HCT116 (cell line): ENCODE data around the gene CCR6. TPM values are rescaled to one million over a fixed set of nuclear protein-coding genes. Genes with fewer than 3 reads are reported as not detected.

Experiments
- ATAC-seq: fragments of 200-7000 bp; cut with Tn5 transposase; 2 replicates; pipeline ENCODE4 v1.9.1; 2020; ENCODE audit warnings: mild to moderate bottlenecking, moderate library complexity
- Bru-seq: library from RNA; stranded (reverse); fragments of 400-500 nt; gene quantifications from one replicate; lab custom pipeline; 2021; lab: Mats Ljungman, UMichigan
- BruChase-seq, 2 experiments: library from RNA; stranded (reverse); fragments of 400-500 nt; gene quantifications; one replicate each; lab custom pipeline; 2021; lab: Mats Ljungman, UMichigan
- BruUV-seq: library from RNA; stranded (reverse); fragments of 400-500 nt; replicated peaks from 2 replicates; lab custom pipeline; 2021; lab: Mats Ljungman, UMichigan
- CTCF ChIA-PET: fragments of 300-600 bp; sonication (Branson Sonifier 250); formaldehyde crosslinking; loops from one replicate; lab custom pipeline; 2021; ENCODE audit warnings: antibody characterized with exemption; lab: Charles Lee
- POLR2A ChIA-PET: fragments of 300-600, 350-600 bp; sonication (Branson Sonifier 250); formaldehyde crosslinking; loops from one replicate; lab custom pipeline; 2021; ENCODE audit warnings: antibody characterized with exemption; lab: Charles Lee
- RAD21 ChIA-PET, 2 experiments: fragments of 300-600 bp; sonication (Branson Sonifier 250); formaldehyde crosslinking; loops; one replicate each; lab custom pipeline; 2023; ENCODE audit warnings: low total read pairs in 2 of 2; ENCODE audit not compliant: uncharacterized antibody in 2 of 2, unreplicated experiment in 2 of 2, low non-redundant PET in 1 of 2; lab: Charles Lee
- DNase-seq: peaks from one replicate; pipeline ENCODE4 v3.0.0-alpha.2; 2010; ENCODE audit warnings: low read depth, low spot score
- H2AFZ ChIP-seq: fragments of 200-600 bp; shearing (Covaris generic), sonication (generic); 2 replicates; pipeline ENCODE4 v1.6.1; 2017; ENCODE audit warnings: low read depth, mixed run types, mixed read lengths, antibody characterized with exemption, low read length; ENCODE audit not compliant: poor library complexity, severe bottlenecking
- H3K27ac ChIP-seq: 2 replicates; pipeline ENCODE4 v1.5.1; 2012; ENCODE audit warnings: low read depth, low read length
- H3K27me3 ChIP-seq: fragments of 200-600 bp; sonication (generic); 2 replicates; pipeline ENCODE4 v1.6.1; 2016; ENCODE audit warnings: mixed run types, low read length, mixed read lengths; ENCODE audit not compliant: insufficient read depth
- H3K36me3 ChIP-seq, 2 experiments: fragments of 200-500 bp in 1 of 2; fragments of 200-600 bp in 1 of 2; sonication (Bioruptor generic) in 1 of 2; sonication (generic) in 1 of 2; 2 replicates each; pipeline versions ENCODE4 v1.5.1 to v1.6.1; 2014 to 2016; ENCODE audit warnings: low read length in 2 of 2, inconsistent platforms in 1 of 2, mixed read lengths in 1 of 2, mixed run types in 1 of 2; ENCODE audit not compliant: insufficient read depth in 2 of 2, control insufficient read depth in 1 of 2
- H3K4me1 ChIP-seq, 2 experiments: fragments of 200-600 bp in 1 of 2; sonication (generic) in 1 of 2; 2 replicates each; pipeline versions ENCODE4 v1.5.1 to v1.6.1; 2012 to 2017; ENCODE audit warnings: low read length in 2 of 2, inconsistent platforms in 1 of 2, mild to moderate bottlenecking in 1 of 2, mixed read lengths in 1 of 2, mixed run types in 1 of 2, moderate library complexity in 1 of 2; ENCODE audit not compliant: insufficient read depth in 2 of 2, control insufficient read depth in 1 of 2
- H3K4me2 ChIP-seq: fragments of 200-600 bp; sonication (generic); 2 replicates; pipeline ENCODE4 v1.6.1; 2017; ENCODE audit warnings: mixed run types, low read length, mixed read lengths
- H3K4me3 ChIP-seq, 2 experiments: fragments of 200-600 bp in 1 of 2; sonication (generic) in 1 of 2; replicated peaks in 1 of 2; 2 replicates each; pipeline ENCODE4 v1.5.1; 2011 to 2016; ENCODE audit warnings: low read length in 2 of 2, control low read depth in 1 of 2, low read depth in 1 of 2, mild to moderate bottlenecking in 1 of 2, mixed read lengths in 1 of 2, mixed run types in 1 of 2
- H3K79me2 ChIP-seq: fragments of 200-600 bp; sonication (generic); 2 replicates; pipeline ENCODE4 v1.6.1; 2017; ENCODE audit warnings: mild to moderate bottlenecking, mixed run types, low read length, moderate library complexity, mixed read lengths; ENCODE audit not compliant: insufficient read depth
- H3K9ac ChIP-seq: fragments of 200-600 bp; sonication (generic); 2 replicates; pipeline ENCODE4 v1.6.1; 2016; ENCODE audit warnings: low read length, mixed read lengths
- H3K9me2 ChIP-seq: fragments of 200-600 bp; sonication (generic), shearing (Covaris generic); 2 replicates; pipeline ENCODE4 v1.6.1; 2017; ENCODE audit warnings: mixed run types, mild to moderate bottlenecking, moderate library complexity; ENCODE audit not compliant: insufficient read depth
- H3K9me3 ChIP-seq, 2 experiments: fragments of 200-500 bp in 1 of 2; fragments of 200-600 bp in 1 of 2; sonication (Bioruptor generic) in 1 of 2; sonication (generic) in 1 of 2; 2 replicates each; pipeline ENCODE4 v1.6.1; 2014 to 2017; ENCODE audit warnings: low read length in 2 of 2, mixed read lengths in 2 of 2, inconsistent platforms in 1 of 2, low read depth in 1 of 2, mild to moderate bottlenecking in 1 of 2, mixed run types in 1 of 2, moderate library complexity in 1 of 2; ENCODE audit not compliant: control insufficient read depth in 1 of 2, insufficient read depth in 1 of 2
- H4K20me1 ChIP-seq: fragments of 200-600 bp; sonication (generic), shearing (Covaris generic); 2 replicates; pipeline ENCODE4 v1.6.1; 2017; ENCODE audit warnings: mixed run types, mild to moderate bottlenecking, moderate library complexity; ENCODE audit not compliant: insufficient read depth
- EGR1 ChIP-seq: IDR thresholded peaks from 2 replicates; pipeline ENCODE4 v1.6.1; 2012; ENCODE audit warnings: low read depth
- EZH2 ChIP-seq: fragments of 200-600 bp; sonication (generic); IDR thresholded peaks from 2 replicates; pipeline ENCODE4 v1.6.1; 2017; ENCODE audit warnings: antibody characterized with exemption, mixed run types
- EZH2phosphoT487 ChIP-seq: fragments of 200-600 bp; IDR thresholded peaks from 2 replicates; pipeline ENCODE4 v1.6.1; 2018; ENCODE audit warnings: antibody characterized with exemption, borderline replicate concordance
- FOSL1 ChIP-seq: IDR thresholded peaks from 2 replicates; pipeline ENCODE4 v1.6.1; 2012; ENCODE audit warnings: low read depth
- POLR2A ChIP-seq: IDR thresholded peaks from 2 replicates; pipeline ENCODE4 v1.7.0; 2011; ENCODE audit warnings: borderline replicate concordance; ENCODE audit not compliant: insufficient read depth, insufficient read length; ENCODE audit errors: extremely low read depth
- POLR2AphosphoS5 ChIP-seq: IDR thresholded peaks from 2 replicates; pipeline ENCODE4 v1.6.1; 2011; ENCODE audit warnings: mild to moderate bottlenecking, low read depth, low read length, moderate library complexity
- RAD21 ChIP-seq: IDR thresholded peaks from 2 replicates; pipeline ENCODE4 v1.6.1; 2012; ENCODE audit warnings: low read depth, mild to moderate bottlenecking
- SIN3A ChIP-seq: IDR thresholded peaks from 2 replicates; pipeline ENCODE4 v1.6.1; 2012; ENCODE audit warnings: low read depth
- SP1 ChIP-seq: IDR thresholded peaks from 2 replicates; pipeline ENCODE4 v1.6.1; 2012; ENCODE audit warnings: low read depth
- SRF ChIP-seq: IDR thresholded peaks from 2 replicates; pipeline ENCODE4 v1.6.1; 2012; ENCODE audit warnings: low read depth
- TCF7L2 ChIP-seq: IDR thresholded peaks from 2 replicates; pipeline ENCODE4 v1.7.0; 2011; ENCODE audit warnings: borderline replicate concordance, inconsistent platforms; ENCODE audit not compliant: insufficient read depth, insufficient read length; ENCODE audit errors: extremely low read depth
- YY1 ChIP-seq: IDR thresholded peaks from 2 replicates; pipeline ENCODE4 v1.6.1; 2011; ENCODE audit warnings: low read length, low read depth, moderate library complexity, mild to moderate bottlenecking; ENCODE audit not compliant: insufficient replicate concordance; ENCODE audit errors: extremely low read depth
- ZFX ChIP-seq: fragments of 450-650 bp; IDR thresholded peaks from 2 replicates; pipeline ENCODE4 v1.6.1; 2017
- intact Hi-C: fragments of 100-400 bp; cut with micrococcal nuclease; formaldehyde crosslinking; loops from 2 replicates; pipeline ENCODE4 v1.10.0; 2022
- long read RNA-seq: library from polyadenylated mRNA; unstranded; transcript quantifications from one replicate; pipeline ENCODE4 v2.0.0, GENCODE V29; 2021; ENCODE audit not compliant: unreplicated experiment
- polyA plus RNA-seq: library from polyadenylated mRNA; unstranded; fragments of >200 nt; gene quantifications from 2 replicates; pipeline ENCODE4 v1.2.1, GENCODE V29; 2012; ENCODE audit warnings: missing spikeins
- total RNA-seq: library from RNA; stranded (reverse); gene quantifications from one replicate; pipeline ENCODE4 v1.2.1, GENCODE V29; 2021; ENCODE audit not compliant: unreplicated experiment
- TF ChIP-seq, protein P1 (sequence below): IDR thresholded peaks from 2 replicates; pipeline ENCODE4 v1.6.1; 2011; ENCODE audit warnings: mild to moderate bottlenecking, low read length, moderate library complexity; ENCODE audit not compliant: insufficient replicate concordance; ENCODE audit errors: extremely low read depth
- TF ChIP-seq, protein P2 (sequence below): IDR thresholded peaks from 2 replicates; pipeline ENCODE4 v1.6.1; 2012
- TF ChIP-seq, protein P3 (sequence below), 3 experiments: fragments of 200-600 bp in 1 of 3; sonication (generic) in 1 of 3; IDR thresholded peaks in 2 of 3; conservative IDR thresholded peaks in 1 of 3; 2 replicates each; pipeline ENCODE4 v1.5.1; 2012 to 2017; ENCODE audit warnings: low read depth in 2 of 3, low read length in 2 of 3, antibody characterized with exemption in 1 of 3, borderline replicate concordance in 1 of 3, control low read depth in 1 of 3, mild to moderate bottlenecking in 1 of 3, mixed read lengths in 1 of 3, mixed run types in 1 of 3, moderate library complexity in 1 of 3; ENCODE audit not compliant: insufficient read depth in 1 of 3

CCR6 gene
- total RNA-seq, result not detected
- not detected in 2 replicates for polyA plus RNA-seq
- percentile 26 among the genes with signal in this experiment for Bru-seq, nascent RNA
- BruChase-seq, experiment 1, labeled RNA remaining after a 6-hour chase, result percentile 17 among the genes with signal in this experiment
- percentile 29 among the genes with signal in this experiment for BruChase-seq, experiment 2, labeled RNA remaining after a 2-hour chase
- long read RNA-seq, result 0 reads

DNA sequence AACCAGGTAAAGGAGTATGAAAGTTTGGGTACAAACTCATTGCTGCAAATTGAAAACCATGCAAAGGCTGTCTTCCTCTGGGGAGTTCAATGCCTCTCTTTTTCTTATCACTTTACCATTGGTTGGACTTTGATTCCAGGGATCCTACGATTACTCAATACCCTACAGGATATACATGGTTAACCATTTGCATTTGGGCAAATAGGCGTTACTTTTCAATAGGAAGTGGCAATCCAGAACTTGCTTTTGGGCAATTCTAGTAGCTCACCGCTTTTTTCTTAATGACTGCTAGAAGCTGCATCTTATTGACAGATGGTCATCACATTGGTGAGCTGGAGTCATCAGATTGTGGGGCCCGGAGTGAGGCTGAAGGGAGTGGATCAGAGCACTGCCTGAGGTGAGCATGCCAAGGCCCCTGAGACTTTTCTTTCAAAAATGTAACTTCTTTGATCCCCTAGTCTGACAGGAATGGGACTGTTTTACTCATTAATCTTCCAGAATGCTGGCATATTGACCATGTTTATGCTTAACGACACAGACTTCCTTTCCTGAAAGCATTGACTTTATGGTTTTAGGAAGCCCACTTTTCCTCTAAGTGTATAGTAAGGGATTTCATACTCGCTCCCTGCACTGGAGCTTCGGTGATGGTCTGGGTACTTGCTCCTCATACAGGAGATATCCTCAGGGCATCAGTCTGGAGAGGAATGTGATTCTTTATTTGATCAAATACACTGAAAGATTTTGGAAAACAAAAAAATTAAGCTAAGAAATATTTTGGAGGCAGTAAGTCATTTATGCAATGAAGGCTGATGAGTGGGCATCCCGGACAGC, at the start of gene CCR6:
CCR6 (plus strand) TSS at position 270 of the 831 bp plus-strand sequence. CDS start 13,039 bp downstream, outside the sequence.
- H3K9ac ChIP-seq, result no peak within 1 kb of the TSS
- ChIA-PET RAD21 (no interaction called here), POLR2A (no interaction called here), CTCF (no interaction called here)
- no peak for ATAC-seq
- H2AFZ ChIP-seq, result no peak within 1 kb of the TSS
- no peaks in the 10 kb centered on the region for H3K9me3 ChIP-seq
- no TSS peak for BruUV-seq
- intact Hi-C loops, result no loop called here
- no peak within 1 kb of the TSS for H3K27ac ChIP-seq
- H4K20me1 ChIP-seq, result no peaks in the 10 kb centered on the region
- H3K4me2 ChIP-seq, result no peak within 1 kb of the TSS
- no peaks in the 10 kb centered on the region for H3K36me3 ChIP-seq
- H3K4me1 ChIP-seq, result no peaks in the 10 kb centered on the region
- H3K4me3 ChIP-seq, result no peak within 1 kb of the TSS
- no peaks in the 10 kb centered on the region for H3K9me2 ChIP-seq
- peaks cover 12% of the 10 kb centered on the region for H3K27me3 ChIP-seq
- TF ChIP-seq RAD21 (no peak), SIN3A (no peak), POLR2AphosphoS5 (no peak), FOSL1 (no peak), EGR1 (no peak), EZH2phosphoT487 (no peak), SRF (no peak), ZFX (no peak), SP1 (no peak), EZH2 (no peak), POLR2A (no peak), YY1 (no peak), TCF7L2 (no peak)
- TF ChIP-seq, protein P1, sequence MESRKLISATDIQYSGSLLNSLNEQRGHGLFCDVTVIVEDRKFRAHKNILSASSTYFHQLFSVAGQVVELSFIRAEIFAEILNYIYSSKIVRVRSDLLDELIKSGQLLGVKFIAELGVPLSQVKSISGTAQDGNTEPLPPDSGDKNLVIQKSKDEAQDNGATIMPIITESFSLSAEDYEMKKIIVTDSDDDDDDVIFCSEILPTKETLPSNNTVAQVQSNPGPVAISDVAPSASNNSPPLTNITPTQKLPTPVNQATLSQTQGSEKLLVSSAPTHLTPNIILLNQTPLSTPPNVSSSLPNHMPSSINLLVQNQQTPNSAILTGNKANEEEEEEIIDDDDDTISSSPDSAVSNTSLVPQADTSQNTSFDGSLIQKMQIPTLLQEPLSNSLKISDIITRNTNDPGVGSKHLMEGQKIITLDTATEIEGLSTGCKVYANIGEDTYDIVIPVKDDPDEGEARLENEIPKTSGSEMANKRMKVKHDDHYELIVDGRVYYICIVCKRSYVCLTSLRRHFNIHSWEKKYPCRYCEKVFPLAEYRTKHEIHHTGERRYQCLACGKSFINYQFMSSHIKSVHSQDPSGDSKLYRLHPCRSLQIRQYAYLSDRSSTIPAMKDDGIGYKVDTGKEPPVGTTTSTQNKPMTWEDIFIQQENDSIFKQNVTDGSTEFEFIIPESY, result no peak
- TF ChIP-seq, protein P2, sequence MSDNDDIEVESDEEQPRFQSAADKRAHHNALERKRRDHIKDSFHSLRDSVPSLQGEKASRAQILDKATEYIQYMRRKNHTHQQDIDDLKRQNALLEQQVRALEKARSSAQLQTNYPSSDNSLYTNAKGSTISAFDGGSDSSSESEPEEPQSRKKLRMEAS, result no peak
- TF ChIP-seq, protein P3, sequence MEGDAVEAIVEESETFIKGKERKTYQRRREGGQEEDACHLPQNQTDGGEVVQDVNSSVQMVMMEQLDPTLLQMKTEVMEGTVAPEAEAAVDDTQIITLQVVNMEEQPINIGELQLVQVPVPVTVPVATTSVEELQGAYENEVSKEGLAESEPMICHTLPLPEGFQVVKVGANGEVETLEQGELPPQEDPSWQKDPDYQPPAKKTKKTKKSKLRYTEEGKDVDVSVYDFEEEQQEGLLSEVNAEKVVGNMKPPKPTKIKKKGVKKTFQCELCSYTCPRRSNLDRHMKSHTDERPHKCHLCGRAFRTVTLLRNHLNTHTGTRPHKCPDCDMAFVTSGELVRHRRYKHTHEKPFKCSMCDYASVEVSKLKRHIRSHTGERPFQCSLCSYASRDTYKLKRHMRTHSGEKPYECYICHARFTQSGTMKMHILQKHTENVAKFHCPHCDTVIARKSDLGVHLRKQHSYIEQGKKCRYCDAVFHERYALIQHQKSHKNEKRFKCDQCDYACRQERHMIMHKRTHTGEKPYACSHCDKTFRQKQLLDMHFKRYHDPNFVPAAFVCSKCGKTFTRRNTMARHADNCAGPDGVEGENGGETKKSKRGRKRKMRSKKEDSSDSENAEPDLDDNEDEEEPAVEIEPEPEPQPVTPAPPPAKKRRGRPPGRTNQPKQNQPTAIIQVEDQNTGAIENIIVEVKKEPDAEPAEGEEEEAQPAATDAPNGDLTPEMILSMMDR (IDR thresholded peaks at IDR 0.05 in 2 of 3, conservative IDR thresholded peaks at IDR 0.05 in 1 of 3; ENCODE audit: borderline replicate concordance in 1 of 3, insufficient read depth in 1 of 3, low read depth in 2 of 3, low read length in 2 of 3), result no peak
- TF ChIP-seq, all 23 proteins: peak for 0
- no peak for DNase-seq
- no peaks in the 10 kb centered on the region for H3K79me2 ChIP-seq
